Stimulated activated CD4-positive, alpha-beta T cell treated with anti-CD3 and anti-CD28 coated beads, Interleukin-1b, Interleukin-23, amount 100 ng/mL, for 48 hours (primary cell): ENCODE measurements around the gene DPP6.
"Not testable (repeated sequence)": the region's sequence is repeated elsewhere in the genome, so short reads cannot be mapped to it uniquely, and the experiment has no call there.

ENCODE experiments used
- DNase-seq: peaks from one replicate; pipeline ENCODE4 v3.0.0-alpha.2; 2020

The DPP6 gene

GRCh38 chr7:154078523-154078922, 26.3 kb downstream of the DPP6 start:
- not testable (repeated sequence) for DNase-seq

GRCh38 chr7:154080249-154080648, 28.1 kb downstream of the DPP6 start:
- DNase-seq, result not testable (repeated sequence)

GRCh38 chr7:154087037-154087725, 35.0 kb downstream of the DPP6 start:
- DNase-seq, result not testable (repeated sequence)

DNA sequence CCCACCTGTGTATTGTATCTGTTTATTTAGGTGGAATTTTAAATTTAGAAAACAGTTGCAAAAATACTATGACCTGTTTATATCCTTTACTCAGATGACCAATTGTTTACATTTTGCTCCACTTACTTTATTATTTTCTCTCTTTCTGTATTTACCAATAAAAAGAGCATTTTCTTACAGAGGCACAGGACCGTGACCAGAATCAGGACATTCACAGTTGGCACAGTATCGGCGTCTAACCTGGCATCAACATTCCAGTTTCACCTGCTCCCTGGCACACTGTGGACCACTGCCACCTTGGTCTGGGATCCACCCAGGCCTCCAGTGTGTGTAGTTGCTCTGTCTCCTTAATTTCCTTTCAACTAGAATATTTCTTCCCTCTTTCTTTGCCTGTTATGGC, 39.9 kb downstream of the DPP6 start:
- DNase-seq, result not testable (repeated sequence)

- DNase-seq, result not testable (repeated sequence)
These were observed 43.0 kb downstream of the DPP6 start for GRCh38 chr7:154095201-154095600.

DNA sequence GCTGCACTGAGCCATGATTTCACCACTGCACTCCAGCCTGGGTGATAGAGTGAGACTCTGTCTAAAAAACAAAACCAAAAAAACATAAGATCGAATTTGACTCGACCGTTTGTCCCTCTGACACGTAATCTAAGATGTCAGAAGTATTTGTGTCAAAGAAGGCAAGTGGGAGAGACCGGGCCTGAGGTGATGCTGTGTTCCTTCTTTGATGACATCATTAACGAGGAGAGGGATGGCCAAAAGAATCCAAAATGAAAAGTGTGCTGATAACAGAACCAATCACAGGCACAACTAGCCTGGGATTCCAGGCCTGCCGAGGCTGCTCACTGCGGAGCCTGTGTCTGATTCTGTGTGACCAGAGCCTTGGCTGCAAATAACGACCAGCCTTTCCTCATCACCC, 52.9 kb downstream of the DPP6 start:
- DNase-seq, result not testable (repeated sequence)

DNA sequence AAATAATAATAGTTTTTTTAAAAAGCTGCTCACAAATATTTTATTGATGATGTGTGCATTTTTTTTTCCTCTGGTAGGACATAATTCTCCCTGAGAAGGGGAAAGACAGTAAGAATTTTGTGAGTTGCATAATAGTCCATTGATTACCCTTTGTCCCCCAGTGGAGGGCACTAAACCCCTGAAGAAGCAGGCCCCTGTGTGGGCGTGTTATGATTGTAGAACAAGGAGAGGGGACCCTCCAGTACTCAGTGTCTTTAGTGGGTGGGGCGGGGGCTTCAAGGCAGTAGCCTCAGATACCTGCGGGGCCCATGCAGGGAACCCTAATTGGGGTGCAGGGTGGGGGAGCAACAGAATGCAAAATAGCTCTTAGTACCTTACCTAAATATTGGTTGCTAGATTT, 57.4 kb downstream of the DPP6 start:
- DNase-seq, result not testable (repeated sequence)

DNA sequence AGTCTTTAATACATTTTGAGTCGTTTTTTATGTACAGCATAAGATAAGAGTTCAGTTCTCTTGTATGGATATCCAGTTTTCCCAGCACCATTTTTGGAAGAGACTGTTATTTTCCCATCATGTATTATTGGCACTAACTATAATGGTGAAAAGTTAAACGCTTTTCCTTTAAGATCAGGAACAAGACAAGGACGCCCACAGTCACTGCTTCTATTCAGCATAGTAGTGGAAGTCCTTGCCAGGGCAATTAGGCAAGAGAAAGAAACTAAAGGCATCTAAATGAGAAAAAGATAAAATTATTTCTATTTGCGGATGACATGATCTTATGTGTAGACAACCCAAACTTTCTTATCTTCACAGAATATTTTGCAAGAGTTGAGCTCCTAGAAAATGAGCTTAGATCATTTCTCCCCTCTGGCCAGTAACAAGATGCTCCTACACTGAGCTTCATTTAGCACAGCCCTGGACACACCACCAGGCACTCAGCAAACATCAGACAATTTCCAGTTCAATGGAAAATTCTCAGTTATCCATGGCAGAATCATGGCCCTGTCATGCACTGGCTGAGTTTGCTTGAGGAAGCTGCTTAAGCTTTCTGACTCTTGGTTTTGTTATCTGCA, 61.6 kb downstream of the DPP6 start:
- DNase-seq, result not testable (repeated sequence)

DNA sequence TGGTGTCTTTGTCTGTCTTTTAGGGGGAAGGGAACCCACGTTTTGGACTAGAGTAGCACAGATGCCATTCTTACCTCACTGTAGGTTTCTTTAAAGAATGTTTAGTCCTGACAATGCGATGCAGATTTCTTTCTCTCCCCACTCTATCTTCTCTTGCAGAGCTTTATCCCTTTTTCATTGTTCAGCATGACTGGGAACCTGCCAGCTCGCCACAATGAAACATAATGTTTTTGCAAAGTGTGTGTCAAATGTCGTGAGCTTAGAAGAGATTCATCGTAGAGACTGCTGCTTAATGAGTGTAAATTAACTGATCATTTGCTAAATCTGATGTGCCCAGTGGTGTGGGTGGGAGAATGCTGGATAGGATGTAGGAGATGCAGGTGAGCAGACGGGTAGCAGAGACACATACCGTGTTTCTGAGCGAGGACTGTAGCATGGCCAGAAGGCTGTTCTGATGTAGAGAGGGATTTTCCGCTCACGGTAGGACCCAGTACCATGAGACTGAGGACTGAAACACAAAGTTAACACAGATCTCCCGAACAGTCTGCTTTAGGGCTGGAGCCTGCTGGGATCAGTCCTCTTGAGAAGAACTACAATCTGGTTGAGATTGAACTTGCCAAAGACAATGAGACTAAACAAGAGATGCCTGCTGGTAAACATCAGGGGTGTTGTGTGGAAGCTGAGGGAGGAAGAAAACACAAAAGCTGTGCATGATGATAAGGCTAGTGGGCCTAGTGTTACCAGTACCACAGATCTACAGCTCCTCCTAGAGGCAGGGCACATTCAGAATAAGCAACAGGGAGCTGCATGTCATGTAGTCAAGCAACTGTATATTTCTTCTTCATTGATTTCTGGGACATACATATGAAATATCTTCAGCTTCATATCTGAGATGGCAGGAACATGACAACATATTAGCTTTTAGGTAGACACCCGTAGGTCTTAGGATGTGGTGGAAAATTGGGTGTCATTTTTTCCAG, 65.5 kb downstream of the DPP6 start:
- DNase-seq, result not testable (repeated sequence)

DNA sequence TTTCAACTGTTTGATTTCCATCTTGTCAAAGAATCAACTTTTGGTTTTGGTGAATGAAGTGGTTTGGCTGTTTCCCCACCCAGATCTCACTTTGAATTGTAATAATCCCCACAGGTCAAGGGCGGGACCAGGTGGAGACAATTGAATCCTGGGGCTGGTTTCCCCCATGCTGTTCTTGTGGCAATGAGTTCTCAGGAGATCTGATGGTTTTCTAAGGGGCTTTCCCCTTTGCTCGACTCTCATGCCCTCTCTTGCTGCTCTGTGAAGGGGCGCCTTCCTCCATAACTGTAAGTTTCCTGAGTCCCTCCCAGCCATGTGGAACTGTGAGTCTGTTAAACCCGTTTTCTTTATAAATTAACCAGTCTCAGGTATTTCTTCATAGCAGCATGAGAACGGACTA, 68.6 kb downstream of the DPP6 start:
- DNase-seq, result not testable (repeated sequence)

DNA sequence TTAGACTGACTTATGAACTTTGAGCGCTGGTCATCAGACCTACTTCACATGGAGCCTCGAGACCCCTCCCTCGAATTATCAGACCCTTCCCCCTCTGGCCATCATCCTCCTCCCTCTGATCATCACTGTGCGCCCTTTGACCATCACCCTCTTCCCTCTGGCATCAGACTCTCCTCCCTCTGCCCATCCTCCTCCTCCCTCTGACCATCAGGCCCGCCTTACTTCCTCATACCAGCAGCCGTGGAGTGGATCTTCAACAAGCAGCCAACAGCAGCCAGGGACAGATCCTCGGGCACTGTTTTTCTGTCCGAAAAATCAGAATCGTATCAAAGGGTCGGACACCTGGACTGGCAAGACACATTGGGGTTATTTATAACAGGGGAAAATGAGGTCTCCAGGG, 70.5 kb downstream of the DPP6 start:
- DNase-seq, result not testable (repeated sequence)

DNA sequence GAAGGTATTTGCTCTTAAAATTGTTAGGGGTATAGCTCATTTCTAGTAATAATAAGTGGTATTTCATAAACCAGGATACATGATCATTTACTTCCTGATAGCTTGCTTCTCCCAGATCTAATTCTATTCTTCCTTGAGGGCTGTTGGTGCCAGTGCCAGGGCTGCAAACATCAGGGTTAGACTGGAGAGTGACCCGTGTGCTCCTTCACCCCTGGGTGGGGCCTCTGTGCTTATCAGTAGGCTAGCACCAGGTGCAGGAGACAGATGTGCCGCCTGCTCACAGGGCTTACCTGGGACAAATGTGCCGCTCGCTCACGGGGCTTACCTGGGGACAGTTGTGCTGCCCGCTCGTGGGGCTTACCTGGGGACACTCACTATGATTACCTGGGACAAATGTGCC, 71.2 kb downstream of the DPP6 start:
- DNase-seq, result not testable (repeated sequence)

DNA sequence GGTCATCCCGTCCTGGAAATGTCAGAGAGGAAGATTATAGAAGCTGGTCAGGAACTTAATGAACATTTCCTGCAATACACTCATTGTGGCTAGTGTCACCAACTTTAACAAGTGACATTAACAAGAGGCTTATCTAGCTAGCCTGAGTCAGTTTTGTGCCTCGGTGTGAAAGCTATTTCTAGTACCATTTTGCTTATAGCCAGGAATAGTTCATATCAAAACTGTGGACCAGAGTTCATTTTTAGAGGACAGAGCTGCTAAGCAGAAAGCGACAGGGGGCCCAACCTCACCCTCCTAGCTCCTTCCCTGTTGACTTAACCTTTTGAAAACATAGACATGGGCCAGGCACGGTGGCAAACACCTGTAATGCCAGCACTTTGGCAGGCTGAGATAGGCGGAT, 76.9 kb downstream of the DPP6 start:
- not testable (repeated sequence) for DNase-seq

DNA sequence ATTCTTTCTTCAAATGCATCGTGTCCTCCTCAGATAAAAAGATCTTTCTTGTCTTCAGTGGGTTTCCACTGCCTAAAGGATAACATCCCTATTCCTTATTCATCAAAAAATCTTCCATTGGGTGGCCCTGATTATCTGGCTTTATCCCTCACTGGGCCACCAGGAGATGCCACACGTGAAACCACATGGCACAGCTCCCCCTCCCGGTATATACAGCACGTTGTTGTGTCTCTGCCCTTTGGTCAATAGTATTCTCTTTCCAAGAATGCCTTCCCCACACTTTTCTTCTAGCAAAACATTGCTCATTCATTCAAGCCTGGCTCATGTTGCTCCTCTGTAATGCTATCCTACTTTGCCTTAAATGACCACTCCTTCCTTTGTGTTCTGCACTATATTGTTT, 80.4 kb downstream of the DPP6 start:
- not testable (repeated sequence) for DNase-seq

- DNase-seq, result not testable (repeated sequence)
These were observed 81.6 kb downstream of the DPP6 start for GRCh38 chr7:154133703-154134277.

GRCh38 chr7:154134698-154135097, 82.5 kb downstream of the DPP6 start:
- DNase-seq, result not testable (repeated sequence)

GRCh38 chr7:154135646-154136045, 83.4 kb downstream of the DPP6 start:
- DNase-seq, result not testable (repeated sequence)

DNA sequence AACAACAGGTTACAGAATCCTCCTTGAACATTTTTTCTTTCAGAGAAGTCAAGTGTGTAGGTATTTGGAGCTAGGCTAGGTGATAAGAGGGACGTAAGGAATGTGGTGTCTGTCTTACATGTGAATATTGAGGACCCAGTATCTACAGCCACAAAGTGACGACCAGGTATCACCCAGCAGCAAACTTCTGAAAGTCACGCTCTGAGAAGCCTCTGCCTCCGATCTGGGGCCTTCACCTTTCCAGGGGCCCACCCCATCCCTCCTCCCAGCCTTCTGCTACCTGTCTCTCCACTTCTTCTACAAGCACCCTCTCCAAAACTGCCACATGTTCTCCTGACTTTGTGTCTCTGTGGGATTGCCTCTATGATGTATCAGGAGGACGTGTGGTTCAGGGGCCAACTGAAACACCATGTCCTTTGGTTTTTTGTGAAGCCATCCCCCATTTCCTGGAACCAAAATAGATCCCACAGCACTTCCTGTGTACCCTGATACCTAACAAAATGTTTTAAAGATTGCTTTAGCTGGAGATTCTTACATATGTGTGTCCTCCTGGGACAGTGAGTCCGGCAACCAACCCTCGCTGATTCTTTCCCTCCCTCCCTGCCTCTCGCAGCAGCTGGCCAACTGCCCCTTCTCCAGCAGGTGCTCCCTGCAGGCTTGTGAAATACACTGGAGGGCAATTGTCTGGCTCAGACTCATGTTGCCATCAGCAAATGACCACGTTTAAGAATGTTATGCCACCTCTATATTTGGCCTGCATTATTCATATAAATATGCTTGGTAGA, 93.9 kb downstream of the DPP6 start:
- DNase-seq, result not testable (repeated sequence)

- not testable (repeated sequence) for DNase-seq
These were observed 94.5 kb downstream of the DPP6 start for GRCh38 chr7:154146707-154147038.

DNA sequence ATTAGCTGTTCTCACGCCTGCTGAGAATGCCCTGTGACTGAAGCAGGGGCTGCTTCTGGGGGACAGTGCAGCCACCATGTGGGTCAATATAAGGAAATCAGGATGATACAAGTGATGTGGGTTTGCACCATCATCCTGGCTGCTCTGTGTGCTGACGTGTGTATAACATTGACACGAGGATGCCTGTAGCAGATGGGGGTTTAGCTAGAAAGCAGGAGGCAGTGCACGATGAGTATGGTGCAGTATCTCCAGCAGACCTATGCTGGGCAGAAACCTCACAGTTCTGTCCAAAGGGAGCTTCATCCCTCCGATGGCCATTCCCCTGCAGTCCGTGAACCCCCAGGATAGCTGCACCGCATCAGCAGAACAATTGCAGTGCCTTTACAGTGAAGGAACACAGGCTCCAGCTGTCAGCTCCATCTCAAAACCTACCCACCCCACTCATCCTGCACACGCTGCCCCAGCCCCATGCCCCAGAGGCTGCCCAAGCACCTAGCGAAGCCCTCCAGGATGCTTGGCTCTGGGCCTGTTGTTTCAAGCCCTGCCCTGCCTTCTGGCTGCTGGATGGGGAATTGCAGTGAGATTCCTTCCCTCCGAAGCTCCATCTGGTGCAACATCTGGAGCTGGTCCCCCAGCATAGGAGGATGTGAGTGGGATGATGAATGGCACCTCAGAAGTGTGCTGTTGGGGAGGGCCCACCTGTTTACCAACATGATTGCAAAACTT, 96.8 kb downstream of the DPP6 start:
- DNase-seq, result not testable (repeated sequence)

- DNase-seq, result not testable (repeated sequence)
These were observed 98.5 kb downstream of the DPP6 start for GRCh38 chr7:154150656-154151055.
